CD4-positive, alpha-beta T cell treated with Interleukin-2 at 100 ng/mL for 4 hours (primary cell): ENCODE measurements around the gene PRMT1.
A peak's percentile ranks its signal among the peaks of the same experiment; 100 is the strongest.
"Not testable (repeated sequence)": the region's sequence is repeated elsewhere in the genome, so short reads cannot be mapped to it uniquely, and the experiment has no call there.

Experiments
- DNase-seq: peaks from one replicate; pipeline ENCODE4 v3.0.0-alpha.2; 2020; ENCODE audit warnings: low spot score

Gene PRMT1

DNA sequence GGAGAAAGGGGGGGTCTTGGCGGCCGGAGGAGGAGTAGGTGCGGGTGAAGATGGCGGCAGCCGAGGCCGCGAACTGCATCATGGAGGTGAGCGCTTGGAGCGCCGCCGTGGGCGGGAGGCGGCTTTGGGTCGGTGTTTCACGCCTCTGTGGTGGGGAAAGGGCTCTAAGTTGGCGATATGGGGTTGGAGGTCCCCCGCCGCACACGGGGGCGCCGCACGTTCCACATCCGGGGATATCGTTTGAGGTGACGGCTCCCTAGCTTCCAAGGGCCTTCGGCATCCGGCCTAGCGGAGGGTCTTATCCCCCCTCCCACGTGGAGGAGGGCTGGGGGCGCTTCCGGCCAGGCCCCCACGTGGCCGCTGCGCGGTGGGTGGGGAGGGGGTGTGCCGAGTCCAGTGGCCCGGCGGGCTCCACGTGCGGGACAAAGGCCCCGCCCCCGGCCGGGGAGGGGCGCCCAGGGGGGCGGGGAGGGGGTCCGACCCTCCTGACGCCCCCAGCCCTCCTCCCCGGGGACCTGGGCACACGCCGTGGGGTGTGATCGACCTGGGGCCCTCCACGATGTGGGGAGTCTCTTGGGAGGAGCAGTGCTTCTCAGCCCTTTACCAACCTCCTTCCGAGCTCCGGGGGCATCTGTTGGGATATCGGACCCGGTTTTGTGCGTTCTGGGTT is at the start of gene PRMT1:
PRMT1 (plus strand) TSS at position 41 of the 670 bp plus-strand sequence; CDS start at position 51, 10 bp downstream.
- no peak for DNase-seq

DNA sequence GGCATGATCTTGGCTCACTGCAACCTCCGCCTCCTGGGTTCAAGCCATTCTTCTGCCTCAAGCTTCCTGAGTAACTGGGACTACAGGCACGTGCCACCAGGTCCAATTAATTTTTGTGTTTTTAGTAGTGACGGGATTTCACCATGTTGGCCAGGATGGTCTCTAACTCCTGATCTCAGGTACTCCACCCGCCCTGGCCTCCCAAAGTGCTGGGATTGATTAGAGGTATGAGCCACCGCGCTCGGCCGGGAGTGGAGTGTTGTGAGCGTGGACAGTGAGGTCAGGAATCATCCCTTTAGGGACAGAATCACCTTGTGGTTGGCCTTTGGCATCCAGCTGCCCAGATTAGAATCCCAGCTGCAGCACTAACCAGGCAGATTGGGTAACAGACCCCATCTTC is 47.4 kb upstream of the PRMT1 start:
- DNase-seq: no peak

DNA sequence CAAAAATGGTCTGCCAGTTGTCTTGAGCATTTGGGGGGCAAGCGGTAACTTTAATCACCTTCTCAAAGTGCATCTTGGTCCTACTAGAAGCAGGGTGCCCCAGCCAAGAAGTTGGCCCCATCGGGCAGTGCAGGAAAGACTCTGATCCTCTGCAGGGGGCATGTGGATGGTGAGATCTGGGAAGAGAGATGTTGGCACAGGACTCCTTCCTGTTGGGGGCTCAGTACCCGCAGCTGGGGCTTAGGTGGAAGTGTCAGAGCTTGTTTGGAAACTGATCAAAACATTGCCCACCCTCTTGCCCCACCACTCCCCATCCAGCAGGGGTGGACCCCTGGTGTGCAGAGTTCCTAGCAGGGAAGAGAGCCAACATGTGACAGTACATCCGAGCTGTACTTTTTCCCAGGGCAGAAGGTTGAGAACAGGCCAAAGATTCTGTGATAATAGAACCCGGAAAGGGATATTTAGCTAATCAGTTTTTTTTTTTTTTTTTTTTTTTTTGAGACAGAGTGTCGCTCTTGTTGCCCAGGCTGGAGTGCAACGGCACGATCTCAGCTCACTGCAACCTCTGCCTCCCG is 46.0 kb upstream of the PRMT1 start:
- DNase-seq: no peak

DNA sequence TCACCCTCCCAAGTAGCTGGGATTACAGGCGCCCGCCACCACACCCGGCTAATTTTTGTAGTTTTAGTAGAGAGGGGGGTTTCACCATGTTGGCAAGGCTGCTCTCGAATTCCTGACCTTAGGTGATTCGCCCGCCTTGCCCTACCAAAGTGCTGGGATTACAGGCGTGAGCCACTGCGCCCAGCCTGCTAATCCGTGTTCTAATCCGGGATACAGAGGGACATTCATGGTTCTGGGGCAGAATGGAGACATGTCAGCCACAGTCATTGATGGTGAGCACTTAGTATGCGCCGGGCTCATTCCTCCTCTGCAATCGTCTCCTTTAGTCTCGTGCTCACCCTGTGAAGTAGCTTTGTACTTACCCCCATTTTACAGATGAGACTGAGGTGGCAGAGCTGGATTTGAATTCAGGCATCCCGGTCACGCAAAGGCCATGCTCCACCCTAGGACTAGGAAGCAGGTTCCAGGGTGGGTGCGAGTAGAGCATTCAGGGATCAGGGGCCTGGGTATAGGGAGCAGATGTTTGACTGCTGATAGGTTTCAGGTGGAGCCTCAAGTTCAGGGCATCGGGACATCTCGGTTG is 45.4 kb upstream of the PRMT1 start:
- no peak for DNase-seq

DNA sequence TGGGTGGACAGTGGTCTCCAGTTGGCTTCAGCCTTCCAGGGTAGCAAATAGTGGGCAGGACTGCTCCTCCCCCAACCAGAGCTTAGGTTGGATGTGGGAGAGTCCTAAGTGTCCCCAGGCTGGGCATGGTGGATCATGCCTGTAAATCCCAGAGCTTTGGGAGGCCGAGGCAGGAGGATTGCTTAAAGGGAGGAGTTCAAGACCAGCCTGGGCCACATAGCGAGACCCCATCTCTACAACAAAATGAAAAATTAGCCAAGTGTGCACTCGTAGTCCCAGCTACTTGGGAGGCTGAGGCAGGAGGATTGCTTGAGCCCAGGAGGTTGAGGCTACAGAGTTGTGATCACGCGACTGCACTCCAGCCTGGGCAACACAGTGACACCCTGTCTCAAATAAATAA is 44.5 kb upstream of the PRMT1 start:
- no peak for DNase-seq

DNA sequence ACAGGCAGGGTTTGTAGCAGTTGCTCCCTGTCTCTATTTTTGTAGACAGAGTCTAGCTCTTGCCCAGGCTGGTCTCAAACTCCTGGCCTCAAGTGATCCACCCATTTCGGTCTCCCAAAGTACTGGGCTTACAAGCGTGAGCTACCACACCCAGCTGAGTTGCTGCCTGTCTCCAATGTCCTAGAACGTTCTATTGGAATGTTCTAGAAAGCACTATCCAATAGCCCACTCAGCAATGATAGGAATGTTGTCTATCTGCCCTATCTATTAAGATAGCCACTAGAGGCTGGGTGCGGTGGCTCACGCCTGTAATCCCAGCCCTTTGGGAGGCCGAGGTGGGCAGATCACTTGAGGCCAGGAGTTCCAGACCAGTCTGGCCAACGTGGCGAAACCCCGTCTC is 43.8 kb upstream of the PRMT1 start:
- DNase-seq: not testable (repeated sequence)

DNA sequence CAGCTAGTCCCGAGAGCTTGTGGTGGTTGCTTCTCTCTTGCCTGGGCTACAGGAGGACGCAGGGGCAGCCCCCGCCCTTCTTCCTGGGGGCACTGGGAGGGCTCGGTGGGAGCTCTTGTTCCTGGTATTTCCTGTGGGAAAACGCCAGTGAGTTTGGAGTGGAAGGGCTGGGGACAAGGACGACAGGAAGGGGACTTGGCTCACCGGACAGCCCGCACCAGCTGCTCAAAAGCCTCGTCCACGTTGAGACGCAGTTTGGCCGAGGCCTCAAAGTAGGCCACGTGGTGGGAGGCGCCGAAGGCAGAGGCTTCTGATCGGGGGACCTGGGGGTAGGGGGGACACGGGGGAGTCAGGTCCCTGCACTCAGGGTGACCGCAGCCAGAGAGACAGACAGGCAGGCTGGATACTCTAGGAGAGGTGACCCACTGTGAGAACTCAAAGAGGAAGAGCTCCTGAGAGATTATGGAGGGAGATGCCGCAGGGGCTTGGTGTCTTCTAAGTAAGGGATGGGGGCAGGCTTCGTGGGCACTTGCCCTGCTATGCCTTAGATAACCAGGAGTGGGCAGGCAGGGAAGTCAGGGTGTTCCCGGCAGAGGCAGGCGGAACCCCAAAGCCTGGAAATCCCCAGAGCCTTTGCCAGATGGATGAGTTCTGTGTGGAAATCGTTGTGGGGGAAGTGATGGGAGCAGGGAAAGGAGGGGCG is 41.4 kb upstream of the PRMT1 start:
- DNase-seq: no peak

DNA sequence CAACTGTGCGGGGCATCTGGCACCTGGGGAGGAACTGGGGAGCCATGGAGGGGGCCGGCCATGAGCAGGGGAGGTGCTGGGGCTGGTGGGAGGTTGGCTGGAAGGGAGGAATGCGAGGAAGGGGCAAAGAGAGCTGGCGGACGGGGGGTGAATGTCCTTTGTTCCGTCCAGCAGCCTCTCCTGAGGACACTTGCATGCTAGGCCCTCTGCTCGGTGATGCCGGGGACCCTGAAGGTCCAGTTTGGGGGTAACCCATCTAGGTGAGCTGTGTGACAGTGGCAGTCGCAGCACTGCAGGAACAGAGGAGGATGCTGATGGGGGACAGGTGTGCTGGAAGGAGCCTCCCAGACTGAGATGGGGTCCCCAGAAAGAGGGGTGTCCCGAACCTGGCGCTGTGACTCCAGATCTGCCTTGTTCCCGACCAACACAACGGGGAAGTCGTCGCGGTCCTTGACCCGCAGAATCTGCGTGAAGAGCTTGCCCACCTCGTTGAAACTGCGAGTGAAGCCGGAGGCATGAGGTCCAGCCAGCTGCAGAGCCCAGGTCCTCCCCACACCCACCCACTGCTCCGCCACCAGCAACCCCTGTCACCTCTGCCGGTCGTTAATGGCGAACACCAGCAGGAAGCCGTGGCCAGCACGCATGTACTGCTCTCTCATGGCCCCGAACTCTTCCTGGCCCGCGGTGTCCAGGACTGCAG is 40.7 kb upstream of the PRMT1 start:
- DNase-seq: no peak

DNA sequence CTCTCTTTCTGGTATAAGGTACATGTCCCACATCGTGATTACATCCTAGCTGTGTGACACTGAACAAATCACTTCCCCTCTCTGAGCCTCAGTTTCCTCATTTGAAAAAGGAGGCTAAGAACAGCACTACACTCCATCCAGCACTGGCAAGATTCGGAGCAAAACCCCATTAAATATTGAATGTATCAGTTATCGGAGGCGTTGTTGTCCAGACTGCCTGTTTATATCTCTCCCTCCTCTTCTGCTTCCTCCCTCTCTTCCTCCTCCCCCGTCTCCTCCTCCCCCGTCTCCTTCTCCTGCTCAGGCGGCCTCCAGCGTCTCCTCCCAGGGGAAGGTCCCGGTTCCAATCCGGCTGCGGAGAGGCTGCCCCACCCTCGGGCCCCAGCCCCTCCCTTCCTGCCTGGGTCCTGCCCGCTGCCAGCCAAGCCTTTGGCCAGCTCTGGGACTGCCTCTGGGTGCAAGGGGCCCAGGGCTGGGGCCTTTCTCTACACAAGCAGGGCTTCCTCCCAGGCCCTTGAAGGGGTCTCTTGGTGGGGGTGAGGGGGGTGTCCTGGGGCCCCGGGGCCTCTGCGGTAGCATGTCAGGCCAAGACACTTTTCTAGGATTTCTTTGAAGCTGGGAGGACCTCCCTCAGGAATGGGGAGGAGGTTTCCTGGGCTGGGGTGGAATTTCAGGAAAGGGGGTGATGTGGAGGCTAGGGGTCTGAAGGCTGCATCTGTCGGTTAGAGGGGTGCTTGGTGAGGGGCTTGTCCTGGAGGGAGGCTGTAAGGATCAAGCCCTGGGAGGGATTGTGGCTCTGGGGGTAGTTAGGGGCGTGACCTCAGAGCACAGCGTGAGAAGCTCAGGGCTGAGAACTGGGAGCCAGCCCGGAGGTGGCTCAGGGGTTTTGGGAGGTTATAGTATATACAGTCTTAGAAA is 39.0 kb upstream of the PRMT1 start:
- no peak for DNase-seq

DNA sequence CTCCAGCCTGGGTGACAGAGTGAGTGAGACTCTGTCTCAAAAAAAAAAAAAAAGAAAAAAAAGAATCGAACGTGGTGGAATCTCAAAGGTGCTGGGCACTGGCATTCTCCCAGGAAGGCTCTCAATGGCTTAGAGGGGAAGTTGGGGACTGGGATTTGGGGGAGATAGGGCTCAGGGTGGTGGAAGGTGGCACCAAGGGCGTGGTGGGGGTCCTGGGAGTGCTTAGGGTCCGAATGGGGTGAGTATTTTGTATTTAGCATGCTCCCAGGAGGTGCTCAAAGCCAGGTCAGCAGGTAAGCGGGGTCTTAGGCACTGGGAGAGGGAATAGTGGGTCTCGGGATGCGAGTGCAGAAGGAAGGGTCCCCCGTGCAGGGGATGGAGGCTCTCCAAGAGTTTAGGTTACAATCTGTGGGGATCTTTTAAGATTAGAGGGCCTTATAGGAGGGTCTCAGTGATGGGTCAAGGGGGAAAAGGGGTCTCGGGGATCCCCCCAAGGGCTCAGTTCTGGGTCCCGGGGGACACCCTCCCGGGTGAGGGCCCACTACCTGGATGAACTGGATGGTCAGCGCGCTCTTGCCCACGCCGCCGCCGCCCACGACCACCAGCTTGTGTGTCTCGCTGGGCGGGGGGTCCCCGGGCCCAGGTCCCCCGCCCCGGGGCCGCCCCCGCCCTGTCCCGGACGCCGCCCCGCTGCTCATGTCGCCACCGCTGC is 37.5 kb upstream of the PRMT1 start:
- no peak for DNase-seq

DNA sequence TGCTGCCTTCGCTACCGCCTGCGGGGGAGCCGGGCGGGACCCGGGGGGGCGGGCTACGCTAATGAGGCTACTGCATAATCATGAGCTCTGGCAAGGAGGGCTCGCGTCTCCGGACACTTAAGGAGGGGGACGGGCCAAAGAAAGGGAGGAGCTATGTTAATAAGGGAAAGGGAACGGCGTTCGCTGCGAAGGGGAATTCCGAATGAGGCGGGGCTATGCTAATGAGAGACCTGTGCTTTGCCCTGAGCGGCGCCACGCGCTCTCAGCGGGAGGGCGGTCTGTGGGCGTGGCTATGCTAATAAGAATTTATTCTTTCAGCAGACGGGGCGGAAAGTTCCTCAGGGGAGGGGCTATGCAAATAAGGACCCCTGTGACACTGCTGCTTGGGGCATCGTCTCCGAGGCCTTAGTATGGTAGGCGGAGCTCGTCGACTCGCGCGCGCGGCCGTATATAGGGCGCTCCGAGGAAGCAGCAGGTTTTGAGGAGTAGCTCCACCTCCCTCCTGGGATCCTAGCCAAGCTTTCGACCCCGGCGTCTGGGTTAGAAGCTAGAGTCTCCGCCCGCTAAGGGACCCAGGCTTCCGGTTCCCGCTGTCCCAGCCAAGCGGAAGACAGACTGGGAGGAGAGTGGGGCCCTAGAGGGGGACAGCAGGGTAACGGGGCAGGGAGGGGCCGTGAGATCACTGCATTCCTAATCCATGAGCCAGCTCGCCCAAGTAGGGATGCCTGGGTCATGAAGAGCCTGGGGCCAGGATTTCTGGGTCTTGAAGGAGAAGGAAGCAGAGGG is 36.8 kb upstream of the PRMT1 start, which contains the start of gene RRAS:
RRAS (minus strand) TSS at position 31 of the 786 bp plus-strand sequence. CDS start 45 bp downstream, outside the sequence.
- DNase-seq: peak; percentile 100

DNA sequence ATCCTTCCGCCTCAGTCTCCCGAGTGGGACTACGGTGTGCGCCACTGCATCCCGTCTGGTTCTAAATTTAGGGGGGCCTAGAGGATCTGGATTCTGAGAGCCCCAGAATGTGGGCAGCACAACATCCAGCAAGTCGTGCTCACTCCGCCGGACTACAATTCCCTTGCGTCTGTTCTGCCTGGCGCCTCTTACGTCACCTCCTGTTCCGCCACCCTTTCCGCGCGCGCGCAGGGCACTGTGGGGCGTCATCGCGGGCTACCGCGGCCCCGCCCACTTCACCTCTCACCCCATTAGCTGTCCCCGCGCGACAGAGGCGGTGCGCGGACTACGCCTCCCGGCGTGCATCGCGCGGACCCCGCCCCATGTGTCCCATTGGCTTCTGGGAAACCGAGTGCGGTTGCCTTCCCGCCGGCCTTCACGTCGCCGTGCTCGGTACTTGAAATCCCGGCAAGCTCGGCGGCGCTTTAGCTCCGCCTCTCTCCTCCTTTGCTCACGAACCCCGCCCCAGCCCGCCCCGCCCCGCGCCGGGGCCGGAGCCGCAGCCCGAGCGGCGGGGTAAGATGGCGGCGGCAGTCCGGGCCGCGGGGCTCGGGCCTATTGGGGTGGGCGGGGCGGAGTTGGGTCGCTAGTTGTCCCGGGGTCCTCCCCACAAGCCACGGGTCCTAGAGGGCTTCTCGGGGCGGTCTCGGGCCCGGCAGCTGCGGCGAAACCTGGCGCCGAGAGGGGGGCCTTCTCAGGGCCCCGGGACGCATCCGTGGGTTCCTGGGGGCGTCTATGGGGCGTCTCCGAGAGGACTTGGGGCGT is 35.2 kb upstream of the PRMT1 start, which contains the start of gene SCAF1:
SCAF1 (plus strand) TSS at position 522 of the 804 bp plus-strand sequence. CDS start 2,818 bp downstream, outside the sequence.
- DNase-seq: peak; percentile 99

DNA sequence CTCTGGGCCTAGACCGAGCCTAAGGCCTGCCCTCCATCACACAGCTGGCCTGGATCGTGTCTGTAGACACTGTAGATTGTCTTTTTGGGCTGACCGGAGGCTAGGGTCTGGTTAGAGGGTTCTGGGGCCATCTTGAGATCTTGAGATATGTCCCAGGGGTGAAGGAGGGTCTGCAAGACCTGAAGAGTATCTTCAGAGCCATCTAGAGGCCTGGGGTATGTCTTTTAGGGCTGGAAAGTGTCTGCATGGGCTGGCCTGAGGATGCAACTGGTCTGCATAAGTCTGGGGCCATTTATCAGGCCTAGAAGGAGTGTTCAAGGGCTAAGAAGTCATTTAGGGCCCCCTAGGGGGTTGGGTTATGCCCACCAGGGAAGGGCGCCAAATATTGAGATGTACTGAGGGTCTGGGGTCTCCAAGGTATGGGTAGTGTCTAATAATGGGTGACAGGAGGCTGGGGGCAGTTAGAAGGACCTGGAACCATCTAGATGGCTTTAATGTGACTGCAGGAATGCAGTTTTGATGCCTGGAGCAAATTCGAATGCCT is 34.5 kb upstream of the PRMT1 start:
- no peak for DNase-seq

DNA sequence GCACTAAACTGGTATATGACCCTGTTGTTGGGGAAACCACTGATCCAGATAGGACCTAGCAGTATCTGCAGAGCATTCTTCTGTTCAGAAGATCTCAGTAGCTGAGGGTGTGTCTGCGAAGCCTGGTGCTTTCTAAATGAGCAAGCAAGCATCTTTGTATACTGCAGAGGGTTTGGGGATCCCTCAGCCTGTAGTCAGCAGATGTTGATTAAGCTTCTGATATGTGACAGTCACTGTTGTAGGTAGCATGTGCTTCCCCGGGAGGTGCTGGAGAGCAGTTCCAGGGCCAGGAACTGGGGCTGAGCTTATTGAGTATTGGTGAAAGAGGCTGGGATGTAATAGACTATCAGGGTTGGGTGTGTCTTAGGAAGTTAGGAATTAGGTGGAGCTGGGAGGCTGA is 33.6 kb upstream of the PRMT1 start:
- no peak for DNase-seq

DNA sequence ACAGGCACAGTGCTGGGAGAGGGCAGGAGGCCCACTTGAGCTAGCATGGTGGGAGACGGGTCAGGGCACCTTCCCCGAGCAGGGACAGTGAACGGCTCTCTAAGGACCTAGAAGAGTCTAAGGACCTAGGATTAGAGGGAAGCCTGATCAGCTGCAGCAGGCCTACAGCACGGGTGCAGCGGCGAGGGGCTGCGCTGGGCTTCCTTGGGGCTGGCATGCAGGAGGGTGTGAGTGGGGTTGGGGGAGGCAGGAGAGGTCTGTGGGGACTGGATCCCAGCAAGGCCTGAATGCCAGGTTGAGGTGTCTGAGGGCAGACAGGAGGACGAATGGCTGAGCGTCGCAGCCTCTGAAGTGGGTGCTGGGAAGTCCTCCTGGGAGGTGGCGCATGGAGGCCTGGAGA is 31.5 kb upstream of the PRMT1 start:
- no peak for DNase-seq

DNA sequence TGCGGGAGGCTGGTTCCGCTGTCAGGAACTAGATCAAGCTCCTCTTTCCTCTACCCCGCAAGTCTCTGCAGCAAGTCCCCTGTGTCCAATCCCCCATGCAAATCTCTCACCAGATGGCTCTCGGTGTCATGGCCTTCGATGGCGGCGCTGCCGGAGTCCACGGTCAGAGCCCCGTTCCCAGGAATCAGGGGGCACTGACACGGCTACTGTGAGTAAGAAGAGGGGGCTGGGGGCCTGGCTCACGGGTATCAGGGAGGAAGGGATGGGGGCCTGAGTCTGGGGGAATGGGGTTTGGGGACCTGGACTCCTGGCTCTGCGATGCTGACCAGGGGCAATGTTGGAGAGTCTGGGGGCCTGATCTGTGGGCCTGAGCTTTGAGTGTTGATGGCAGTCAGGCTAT is 31.1 kb upstream of the PRMT1 start:
- DNase-seq: no peak

DNA sequence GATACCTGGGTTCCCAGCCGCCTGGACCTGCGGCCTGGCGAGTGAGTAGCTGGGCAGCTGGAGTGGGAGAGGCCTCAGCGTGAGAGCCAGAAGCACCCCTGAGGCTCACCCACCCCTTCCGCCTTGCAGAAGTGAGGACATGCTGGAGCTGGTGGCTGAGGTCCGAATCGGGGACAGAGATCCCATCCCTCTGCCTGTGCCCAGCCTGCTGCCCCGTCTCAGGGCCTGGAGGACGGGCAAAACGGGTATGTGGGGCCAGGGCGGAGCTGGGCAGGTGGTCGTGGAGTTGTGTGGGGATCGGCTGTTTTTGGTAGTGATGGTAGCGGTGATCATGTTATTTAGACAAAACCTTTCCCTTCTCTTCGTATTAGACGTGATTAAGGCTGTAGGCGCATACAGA is 30.5 kb upstream of the PRMT1 start:
- DNase-seq: no peak

DNA sequence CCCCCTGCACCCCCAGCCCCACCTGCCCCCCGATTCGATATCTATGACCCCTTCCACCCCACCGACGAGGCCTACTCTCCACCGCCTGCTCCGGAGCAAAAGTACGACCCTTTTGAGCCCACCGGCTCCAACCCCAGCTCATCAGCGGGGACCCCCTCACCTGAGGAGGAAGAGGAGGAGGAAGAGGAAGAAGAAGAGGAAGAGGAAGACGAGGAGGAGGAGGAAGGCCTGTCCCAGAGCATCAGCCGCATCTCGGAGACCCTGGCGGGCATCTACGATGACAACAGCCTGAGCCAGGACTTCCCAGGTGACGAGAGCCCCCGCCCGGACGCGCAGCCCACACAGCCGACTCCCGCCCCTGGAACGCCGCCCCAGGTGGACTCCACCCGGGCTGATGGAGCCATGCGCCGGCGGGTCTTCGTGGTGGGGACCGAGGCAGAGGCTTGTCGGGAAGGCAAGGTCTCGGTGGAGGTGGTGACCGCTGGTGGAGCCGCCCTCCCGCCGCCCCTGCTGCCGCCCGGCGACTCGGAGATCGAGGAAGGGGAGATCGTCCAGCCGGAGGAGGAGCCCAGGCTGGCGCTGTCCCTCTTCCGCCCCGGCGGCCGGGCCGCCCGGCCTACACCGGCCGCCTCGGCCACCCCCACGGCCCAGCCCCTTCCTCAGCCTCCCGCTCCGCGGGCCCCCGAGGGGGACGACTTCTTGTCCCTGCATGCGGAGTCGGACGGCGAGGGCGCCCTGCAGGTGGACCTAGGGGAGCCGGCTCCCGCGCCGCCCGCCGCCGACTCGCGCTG is 25.8 kb upstream of the PRMT1 start:
- DNase-seq: no peak
